ENCODE results near the gene EPB41L2. TPM values are rescaled to one million over a fixed set of nuclear protein-coding genes. Genes with fewer than 3 reads are reported as not detected.

Gene EPB41L2
- total RNA-seq, 4 donors from 2014 or later = 11.6 to 24.0 (median 14.6) TPM

GRCh38 chr6:130964808-130965604, 98.0 kb downstream of the EPB41L2 start:
- in situ Hi-C loops (cut with MboI; ENCODE audit: low sequenced_read_pairs in 4 of 4) = no loop called here
- intact Hi-C loops (cut with DNase I; ENCODE audit: low total_unique reads) = no loop called here
- peaks cover 7 to 13% of the 10 kb centered on the region in 2 donors for H3K4me1 ChIP-seq
- no peaks in the 10 kb centered on the region for H3K27me3 ChIP-seq
- peak overlapping the region in 2 of 4 donors; percentile 16 to 42 for H3K27ac ChIP-seq
- no peaks in the 10 kb centered on the region for H3K9me3 ChIP-seq
- TF ChIP-seq CTCF (IDR thresholded peaks at IDR 0.05 in 4 of 5, conservative IDR thresholded peaks at IDR 0.05 in 1 of 5) (no peak), POLR2A (IDR thresholded peaks at IDR 0.05) (no peak)
- H3K4me3 ChIP-seq = no peak overlapping the region
- ATAC-seq (no peak), DNase-seq (no peak)
- H3K36me3 ChIP-seq = no peaks in the 10 kb centered on the region

- H3K36me3 ChIP-seq = no peaks in the 10 kb centered on the region
These were observed 98.8 kb downstream of the EPB41L2 start for GRCh38 chr6:130964289-130964688.

GRCh38 chr6:130962966-130963365, 100.1 kb downstream of the EPB41L2 start:
- Histone ChIP-seq H3K27ac (no peak overlapping the region), H3K4me1 (peaks cover 7 to 13% of the 10 kb centered on the region in 2 donors), H3K4me3 (no peak overlapping the region), H3K27me3 (no peaks in the 10 kb centered on the region), H3K36me3 (no peaks in the 10 kb centered on the region), H3K9me3 (no peaks in the 10 kb centered on the region)
- in situ Hi-C loops (cut with MboI; ENCODE audit: low sequenced_read_pairs in 4 of 4) = no loop called here
- no peak for TF ChIP-seq CTCF (IDR thresholded peaks at IDR 0.05 in 4 of 5, conservative IDR thresholded peaks at IDR 0.05 in 1 of 5)
- no peak for TF ChIP-seq POLR2A (IDR thresholded peaks at IDR 0.05)
- peak in 1 of 2 donors; percentile 16 for DNase-seq
- intact Hi-C loops (cut with DNase I; ENCODE audit: low total_unique reads) = no loop called here
- ATAC-seq = peak in 1 of 2 donors; percentile 46

More at GRCh38 chr6:130964289-130964688, 98.8 kb downstream of the EPB41L2 start:
- H3K9me3 ChIP-seq = no peaks in the 10 kb centered on the region
- intact Hi-C loops (cut with DNase I; ENCODE audit: low total_unique reads) = no loop called here
- no peaks in the 10 kb centered on the region for H3K27me3 ChIP-seq
- TF ChIP-seq POLR2A (IDR thresholded peaks at IDR 0.05) (no peak), CTCF (IDR thresholded peaks at IDR 0.05 in 4 of 5, conservative IDR thresholded peaks at IDR 0.05 in 1 of 5) (no peak)
- no peak overlapping the region for H3K4me3 ChIP-seq
- H3K4me1 ChIP-seq = peaks cover 7 to 13% of the 10 kb centered on the region in 2 donors
- in situ Hi-C loops (cut with MboI; ENCODE audit: low sequenced_read_pairs in 4 of 4) = no loop called here
- DNase-seq (no peak), ATAC-seq (no peak)
- no peak overlapping the region for H3K27ac ChIP-seq

GRCh38 chr6:130961148-130961547, 101.9 kb downstream of the EPB41L2 start:
- H3K4me3 ChIP-seq = no peak overlapping the region
- DNase-seq (no peak), ATAC-seq (no peak)
- in situ Hi-C loops (cut with MboI; ENCODE audit: low sequenced_read_pairs in 4 of 4) (no loop called here), intact Hi-C loops (cut with DNase I; ENCODE audit: low total_unique reads) (no loop called here)
- no peaks in the 10 kb centered on the region for H3K36me3 ChIP-seq
- H3K9me3 ChIP-seq = no peaks in the 10 kb centered on the region
- peaks cover under 1 to 3% of the 10 kb centered on the region in 2 donors for H3K4me1 ChIP-seq
- TF ChIP-seq POLR2A (IDR thresholded peaks at IDR 0.05) (no peak), CTCF (IDR thresholded peaks at IDR 0.05 in 4 of 5, conservative IDR thresholded peaks at IDR 0.05 in 1 of 5) (no peak)
- H3K27ac ChIP-seq = no peak overlapping the region
- no peaks in the 10 kb centered on the region for H3K27me3 ChIP-seq
